ENCODE results near the gene FKBP15.

DNA sequence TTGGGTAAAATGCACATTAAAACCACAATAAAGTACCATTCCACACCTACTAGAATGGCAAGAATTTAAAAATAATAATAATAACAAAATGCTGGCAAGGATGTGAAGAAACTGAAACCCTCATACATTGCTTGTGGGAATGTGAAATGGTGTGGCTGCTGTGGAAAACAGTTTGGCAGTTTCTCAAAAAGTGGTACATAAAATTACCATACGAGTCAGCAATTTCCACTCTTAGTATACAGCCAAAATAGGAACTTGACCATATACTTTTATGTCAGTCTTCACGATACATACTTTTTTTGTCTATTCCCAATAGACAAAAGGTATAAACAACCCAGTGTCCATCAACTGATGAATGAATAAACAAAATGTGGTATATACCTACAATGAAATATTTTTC, 15.6 kb downstream of the FKBP15 start:
- no peak for TF ChIP-seq CTCF (IDR thresholded peaks at IDR 0.05)
- TF ChIP-seq POLR2AphosphoS5 (IDR thresholded peaks at IDR 0.05; ENCODE audit: low read depth, low read length), result no peak
- TF ChIP-seq, protein P1, sequence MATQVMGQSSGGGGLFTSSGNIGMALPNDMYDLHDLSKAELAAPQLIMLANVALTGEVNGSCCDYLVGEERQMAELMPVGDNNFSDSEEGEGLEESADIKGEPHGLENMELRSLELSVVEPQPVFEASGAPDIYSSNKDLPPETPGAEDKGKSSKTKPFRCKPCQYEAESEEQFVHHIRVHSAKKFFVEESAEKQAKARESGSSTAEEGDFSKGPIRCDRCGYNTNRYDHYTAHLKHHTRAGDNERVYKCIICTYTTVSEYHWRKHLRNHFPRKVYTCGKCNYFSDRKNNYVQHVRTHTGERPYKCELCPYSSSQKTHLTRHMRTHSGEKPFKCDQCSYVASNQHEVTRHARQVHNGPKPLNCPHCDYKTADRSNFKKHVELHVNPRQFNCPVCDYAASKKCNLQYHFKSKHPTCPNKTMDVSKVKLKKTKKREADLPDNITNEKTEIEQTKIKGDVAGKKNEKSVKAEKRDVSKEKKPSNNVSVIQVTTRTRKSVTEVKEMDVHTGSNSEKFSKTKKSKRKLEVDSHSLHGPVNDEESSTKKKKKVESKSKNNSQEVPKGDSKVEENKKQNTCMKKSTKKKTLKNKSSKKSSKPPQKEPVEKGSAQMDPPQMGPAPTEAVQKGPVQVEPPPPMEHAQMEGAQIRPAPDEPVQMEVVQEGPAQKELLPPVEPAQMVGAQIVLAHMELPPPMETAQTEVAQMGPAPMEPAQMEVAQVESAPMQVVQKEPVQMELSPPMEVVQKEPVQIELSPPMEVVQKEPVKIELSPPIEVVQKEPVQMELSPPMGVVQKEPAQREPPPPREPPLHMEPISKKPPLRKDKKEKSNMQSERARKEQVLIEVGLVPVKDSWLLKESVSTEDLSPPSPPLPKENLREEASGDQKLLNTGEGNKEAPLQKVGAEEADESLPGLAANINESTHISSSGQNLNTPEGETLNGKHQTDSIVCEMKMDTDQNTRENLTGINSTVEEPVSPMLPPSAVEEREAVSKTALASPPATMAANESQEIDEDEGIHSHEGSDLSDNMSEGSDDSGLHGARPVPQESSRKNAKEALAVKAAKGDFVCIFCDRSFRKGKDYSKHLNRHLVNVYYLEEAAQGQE (IDR thresholded peaks at IDR 0.05; ENCODE audit: insufficient read depth in 1 of 2, low read depth in 2 of 2, low read length in 1 of 2), result no peak
